ENCODE data around the gene TRPV2. TPM values are rescaled to one million over a fixed set of nuclear protein-coding genes. Genes with fewer than 3 reads are reported as not detected.
A peak's percentile ranks its signal among the peaks of the same experiment; 100 is the strongest.

TRPV2 gene
- total and polyA plus RNA-seq, 10 of the 15 experiments (the other 5 are each of a cell fraction or from before 2014, with no cell fraction given) = 8.9 to 94.4 (median 54.1) TPM

- no peak for TF ChIP-seq USF2 (IDR thresholded peaks at IDR 0.05; ENCODE audit: borderline replicate concordance, low read depth, low read length)
- TF ChIP-seq ASH2L (IDR thresholded peaks at IDR 0.05; ENCODE audit: borderline replicate concordance, low read depth) = no peak
- TF ChIP-seq GATAD2B (conservative IDR thresholded peaks at IDR 0.05; ENCODE audit: low read depth) = no peak; the same call in 1 of the 2 replicates
- peak; percentile 91 for TF ChIP-seq EED (IDR thresholded peaks at IDR 0.05; ENCODE audit: low read depth)
- TF ChIP-seq BCL3 (IDR thresholded peaks at IDR 0.05; ENCODE audit: borderline replicate concordance, insufficient read depth, low read depth, low read length, poor library complexity, severe bottlenecking) = no peak
- no peak for TF ChIP-seq GABPA (IDR thresholded peaks at IDR 0.05; ENCODE audit: low read depth)
- TF ChIP-seq ZBED1 (IDR thresholded peaks at IDR 0.05; ENCODE audit: borderline replicate concordance) = peak; percentile 28; the same call in 1 of the 2 replicates
- no peak for TF ChIP-seq ZNF274 (IDR thresholded peaks at IDR 0.05; ENCODE audit: insufficient read depth, insufficient read length)
- TF ChIP-seq HSF1 (IDR thresholded peaks at IDR 0.05; ENCODE audit: low read depth, low read length) = no peak
- no peak for TF ChIP-seq MYB (IDR thresholded peaks at IDR 0.05; ENCODE audit: borderline replicate concordance, low read depth, low read length)
- no peak for TF ChIP-seq SUPT20H (IDR thresholded peaks at IDR 0.05; ENCODE audit: borderline replicate concordance, control insufficient read depth, low read depth, low read length)
- TF ChIP-seq ZSCAN29 (IDR thresholded peaks at IDR 0.05) = no peak
- TF ChIP-seq ZNF592 (IDR thresholded peaks at IDR 0.05) = no peak
- no peak for TF ChIP-seq PKNOX1 (IDR thresholded peaks at IDR 0.05)
- no peak for TF ChIP-seq RB1 (IDR thresholded peaks at IDR 0.05; ENCODE audit: borderline replicate concordance)
- TF ChIP-seq ATF2 (IDR thresholded peaks at IDR 0.05; ENCODE audit: low read length) = no peak
- no peak for TF ChIP-seq TBL1XR1 (IDR thresholded peaks at IDR 0.05; ENCODE audit: low read depth, low read length)
- no peak for TF ChIP-seq NRF1 (conservative IDR thresholded peaks at IDR 0.05; ENCODE audit: low read depth, low read length)
Observed at GRCh38 chr17:16419929-16420271, 4.5 kb downstream of the TRPV2 start (continued).

Measured in GM12878 (cell line).